GM18517 (cell line): ENCODE results near the gene HS6ST1.
A peak's percentile ranks its signal among the peaks of the same experiment; 100 is the strongest.

Source experiments
- ATAC-seq: cut with Tn5 transposase; IDR thresholded peaks from one replicate; pipeline ENCODE4 v1.9.1; 2021; ENCODE audit warnings: mild to moderate bottlenecking, moderate library complexity; ENCODE audit not compliant: unreplicated experiment

Gene HS6ST1

GRCh38 chr2:128318776-128319464 lies at the start of gene HS6ST1:
TSS of gene HS6ST1 (minus strand) at chr2:128318868. CDS start at chr2:128318563, 305 bp downstream.
- peak; percentile 56 for ATAC-seq

DNA sequence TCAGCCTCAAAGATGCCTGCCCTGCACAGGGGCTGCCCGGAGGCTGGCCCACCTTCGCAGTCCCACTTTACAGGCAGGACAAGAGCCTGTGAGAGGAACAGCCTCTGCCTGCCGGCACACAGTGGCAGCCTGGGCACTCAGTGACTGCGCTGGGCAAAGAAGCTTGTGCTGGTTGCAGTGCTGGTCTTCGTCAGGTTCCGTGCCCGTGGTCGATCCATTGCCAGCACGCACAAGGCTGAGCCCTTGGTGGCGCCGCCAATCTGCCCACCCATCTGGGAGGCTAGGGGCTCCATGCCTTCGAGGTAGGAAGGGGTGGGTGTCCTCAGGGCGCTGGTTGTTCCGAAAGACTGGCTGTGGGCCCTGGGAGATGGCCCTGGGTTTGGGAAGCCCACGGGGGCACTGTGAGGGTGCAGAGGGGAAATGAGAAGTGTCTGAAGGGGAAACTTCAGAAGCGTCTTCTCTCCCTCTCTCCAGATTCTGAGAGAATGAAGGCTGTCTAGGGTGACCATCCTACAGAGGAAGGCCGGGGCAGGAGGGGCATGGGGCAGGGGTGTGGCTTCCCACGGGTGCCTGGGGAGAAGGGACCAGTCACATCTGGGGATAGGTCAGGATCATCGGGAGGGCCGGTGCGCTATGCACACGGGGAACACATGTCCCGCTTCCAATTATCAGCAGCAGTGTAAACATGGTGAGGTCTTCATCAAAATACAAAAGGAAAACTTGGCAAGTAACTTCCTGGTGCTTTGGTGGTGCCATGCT lies 49.1 kb upstream of the HS6ST1 start:
- no peak for ATAC-seq

DNA sequence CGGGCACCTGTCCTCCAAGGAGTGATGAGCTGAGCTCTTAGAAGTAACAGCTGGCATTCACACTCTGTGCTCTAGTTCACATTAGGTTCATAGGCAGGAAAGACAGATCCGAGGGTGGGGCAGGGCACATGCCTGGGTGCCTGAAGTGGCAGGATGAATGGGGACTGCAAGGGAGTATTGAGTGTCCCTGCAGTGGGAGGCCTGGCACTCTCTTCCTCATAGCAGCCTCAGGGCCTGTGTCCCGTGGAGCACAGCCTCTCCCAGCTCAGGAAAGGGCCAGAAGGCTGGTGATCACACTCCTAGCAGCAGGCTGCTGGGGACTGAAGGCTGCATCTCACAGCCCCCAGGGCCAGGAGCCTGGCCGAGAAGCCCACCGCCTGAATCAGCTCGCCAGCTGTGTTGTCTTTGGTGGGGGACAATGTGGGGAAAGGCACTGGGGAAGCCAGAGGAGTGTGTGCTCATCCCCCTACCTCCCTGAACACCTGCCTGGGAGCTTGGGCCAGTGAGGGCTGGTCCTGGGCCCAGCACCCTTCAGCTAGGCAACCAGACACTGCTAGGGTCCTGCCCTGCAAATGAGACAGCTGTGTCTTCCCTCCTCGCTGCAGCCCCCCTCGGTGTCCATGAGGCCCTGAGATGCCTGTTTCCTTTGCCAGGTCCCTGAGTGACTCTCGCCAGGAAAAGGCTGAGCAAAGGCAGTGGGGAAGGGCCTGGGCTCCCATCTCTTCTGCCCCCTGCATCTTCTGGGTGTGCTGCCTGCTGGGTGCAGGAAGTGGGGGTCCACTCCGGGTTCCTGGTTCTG lies 48.2 kb upstream of the HS6ST1 start:
- no peak for ATAC-seq

DNA sequence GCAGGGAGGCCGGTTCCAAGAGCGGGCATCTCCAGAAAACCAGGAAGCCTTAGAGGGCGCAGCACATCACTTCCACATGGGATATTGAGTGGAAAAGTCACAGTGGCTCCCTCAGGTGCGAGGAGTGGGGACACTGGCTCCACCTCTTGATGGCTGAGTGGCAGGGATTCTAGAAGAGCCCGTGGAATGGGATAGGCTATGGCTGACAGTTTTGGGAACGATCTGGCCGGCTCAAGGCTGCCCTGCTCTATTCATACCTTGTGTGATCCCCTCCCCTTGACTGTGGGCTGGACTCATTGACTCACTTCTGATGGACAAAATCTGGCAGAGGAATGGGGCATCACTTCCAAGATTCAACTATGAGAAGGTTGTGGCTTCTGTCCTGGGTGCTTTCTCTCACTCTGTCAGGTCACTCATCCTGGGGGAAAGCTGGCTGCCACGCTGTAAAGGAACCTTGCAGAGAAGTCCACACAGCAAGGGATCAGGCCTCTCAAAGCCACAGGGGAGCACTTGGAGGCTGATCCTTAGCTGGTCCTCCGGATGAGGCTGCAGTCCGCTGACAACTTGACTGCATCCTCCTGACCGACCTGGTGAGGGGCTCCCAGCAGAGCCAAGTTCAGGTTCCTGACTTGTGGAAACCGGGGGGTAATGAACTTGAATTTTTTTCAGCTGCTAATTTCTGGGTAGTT lies 46.7 kb upstream of the HS6ST1 start:
- no peak for ATAC-seq

DNA sequence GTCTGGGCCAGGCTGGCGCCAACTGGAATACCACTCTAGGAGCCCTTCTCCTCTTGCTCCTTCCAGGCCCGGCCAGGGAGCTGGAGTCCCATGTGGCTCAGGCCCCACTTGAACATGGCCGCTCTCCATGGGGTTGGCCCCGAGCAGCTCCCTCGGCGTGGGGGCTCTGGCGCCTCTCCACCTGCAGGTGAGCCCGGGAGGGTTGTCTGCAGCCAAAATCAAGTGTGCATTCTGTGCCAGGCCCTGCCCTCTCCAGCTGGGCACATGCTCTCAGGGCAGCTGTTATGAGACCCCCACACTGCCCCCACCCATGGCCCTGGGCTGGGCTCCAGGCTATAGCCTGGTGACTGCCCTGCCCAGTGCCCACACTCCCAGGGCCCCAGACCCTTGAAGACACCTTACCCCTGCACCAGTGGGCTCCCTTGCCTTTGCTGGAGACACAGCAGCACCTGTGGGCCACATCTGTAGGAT lies 45.8 kb upstream of the HS6ST1 start:
- ATAC-seq = no peak

GRCh38 chr2:128363934-128364361 lies 45.3 kb upstream of the HS6ST1 start:
- no peak for ATAC-seq

- no peak for ATAC-seq
Measured at GRCh38 chr2:128362889-128363228, 44.2 kb upstream of the HS6ST1 start.

DNA sequence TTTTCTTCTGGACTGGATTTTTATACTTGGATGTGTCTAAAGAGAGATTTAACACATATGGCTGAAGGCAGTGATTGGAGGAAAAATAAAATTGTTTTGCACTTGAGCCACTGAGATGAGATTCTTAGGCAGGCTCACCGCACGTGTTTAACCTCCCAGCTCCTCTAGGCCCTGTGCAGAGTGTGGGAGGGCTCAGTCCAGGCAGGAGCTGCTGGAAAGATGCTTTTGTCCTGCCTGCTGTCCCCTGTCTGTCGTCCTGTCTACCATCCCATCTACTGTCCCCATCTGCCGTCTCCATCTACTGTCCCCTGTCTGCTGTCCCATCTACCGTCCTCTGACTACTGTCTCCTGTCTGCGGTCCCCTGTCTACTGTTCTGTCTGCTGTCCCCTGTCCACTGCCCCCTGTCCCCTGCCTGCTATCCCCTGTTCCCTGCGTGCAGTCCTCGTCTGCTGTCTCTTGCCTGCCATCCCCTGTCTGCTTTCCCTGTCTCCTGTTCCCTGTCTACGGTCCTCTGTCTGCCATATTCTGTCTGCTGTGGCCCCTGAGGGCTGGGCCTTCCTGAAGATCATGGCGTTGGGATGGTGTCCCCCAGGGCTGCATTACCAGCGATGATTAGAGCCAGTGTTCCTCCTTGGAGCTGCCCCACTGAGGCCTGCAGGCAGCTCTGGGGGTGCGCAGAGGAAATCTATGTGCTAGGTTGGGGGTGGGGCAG lies 43.7 kb upstream of the HS6ST1 start:
- ATAC-seq = no peak

- ATAC-seq = no peak
Measured at GRCh38 chr2:128361376-128362131, 42.9 kb upstream of the HS6ST1 start.

GRCh38 chr2:128360711-128361110 lies 42.0 kb upstream of the HS6ST1 start:
- ATAC-seq = no peak

DNA sequence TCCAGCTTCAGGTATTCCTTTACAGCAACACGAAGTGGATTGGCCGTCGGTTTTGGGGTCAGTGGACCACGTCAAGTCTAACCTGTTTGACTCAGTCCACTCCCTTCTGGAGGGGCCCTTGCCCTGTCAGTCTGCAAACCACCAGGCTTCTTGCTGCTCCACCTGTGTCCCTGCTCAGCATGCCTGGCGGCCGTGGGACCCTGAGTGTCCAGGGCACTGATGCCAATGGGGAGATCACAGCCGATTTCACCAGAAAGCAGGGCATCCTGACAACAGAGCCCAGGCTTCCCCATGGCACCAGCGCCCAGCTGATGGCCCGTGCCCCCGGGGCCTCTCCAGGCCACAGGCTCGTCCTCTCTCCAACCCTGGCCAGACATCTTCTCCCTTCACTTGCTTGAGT lies 41.2 kb upstream of the HS6ST1 start:
- ATAC-seq = no peak

DNA sequence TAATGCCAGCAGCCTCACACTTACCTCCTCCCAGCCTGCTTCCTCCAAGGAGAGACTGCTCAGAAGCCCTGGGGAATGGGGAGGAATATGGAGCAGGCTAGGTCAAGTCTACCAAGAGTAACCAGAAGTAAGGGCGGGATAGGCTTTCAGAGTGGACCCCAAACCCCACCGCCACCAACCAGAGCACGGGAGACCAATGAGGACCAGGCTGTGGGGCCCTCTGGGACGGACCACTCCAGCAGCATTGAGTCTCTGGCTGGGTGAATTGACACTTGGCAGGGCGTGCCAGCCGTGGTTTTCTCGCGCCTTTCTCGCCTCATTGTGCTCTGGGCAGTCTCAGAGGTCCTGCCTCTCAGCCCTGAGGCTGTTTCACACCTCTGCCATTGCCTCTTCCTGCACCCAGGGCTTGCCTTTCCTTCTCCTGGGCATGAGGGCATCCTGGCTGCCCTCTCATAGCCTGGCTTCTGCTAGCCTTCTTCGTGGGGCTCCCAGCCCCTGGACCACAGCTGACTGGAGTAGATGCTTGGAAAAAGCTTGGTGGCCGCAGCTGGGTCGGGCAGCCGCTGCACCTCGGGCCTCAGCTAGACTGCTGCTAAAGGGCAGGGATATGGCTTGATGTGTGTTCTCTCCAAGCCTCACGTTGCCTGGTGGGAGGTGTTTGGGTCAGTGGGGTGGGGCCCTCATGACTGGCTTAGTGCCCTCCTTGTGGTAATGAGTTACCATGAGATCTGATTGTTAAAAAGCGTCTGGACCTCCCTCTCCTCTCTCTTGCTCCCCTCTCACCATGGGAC lies 40.5 kb upstream of the HS6ST1 start:
- ATAC-seq = no peak

GRCh38 chr2:128357506-128358370 lies 39.1 kb upstream of the HS6ST1 start:
- no peak for ATAC-seq

GRCh38 chr2:128356127-128356526 lies 37.5 kb upstream of the HS6ST1 start:
- ATAC-seq = no peak

GRCh38 chr2:128354726-128355470 lies 36.2 kb upstream of the HS6ST1 start:
- no peak for ATAC-seq

DNA sequence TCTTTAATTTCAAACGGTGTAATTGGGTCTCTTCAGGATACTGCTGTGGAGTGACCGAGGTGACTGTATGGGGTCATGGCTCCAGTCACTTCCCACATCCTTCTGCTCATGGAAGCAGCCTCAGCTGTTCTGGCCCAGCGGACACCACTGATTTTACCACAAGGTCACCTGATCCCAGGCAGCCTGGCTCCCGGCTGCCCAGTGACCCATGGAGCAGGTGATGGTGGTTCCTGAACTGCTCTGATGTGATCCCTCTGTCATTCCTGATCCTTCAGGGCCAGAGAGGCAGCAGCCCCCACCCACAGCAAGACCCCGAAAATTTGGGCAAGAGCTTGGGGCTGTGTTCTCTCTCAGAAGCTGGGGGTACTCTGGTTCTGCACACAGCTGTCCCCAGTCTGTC lies 35.5 kb upstream of the HS6ST1 start:
- no peak for ATAC-seq

- no peak for ATAC-seq
Measured at GRCh38 chr2:128350736-128351135, 32.1 kb upstream of the HS6ST1 start.
